IPS-15b (cell line): ENCODE measurements around the gene GKN1.

Experiments
- H3K27me3 ChIP-seq: one replicate; pipeline ENCODE4 v1.6.1; 2013; ENCODE audit warnings: low read length; ENCODE audit not compliant: control insufficient read depth, insufficient read depth
- H3K36me3 ChIP-seq: one replicate; pipeline ENCODE4 v1.6.1; 2013; ENCODE audit warnings: low read length; ENCODE audit not compliant: control insufficient read depth, insufficient read depth
- H3K4me1 ChIP-seq: one replicate; pipeline ENCODE4 v1.6.1; 2013; ENCODE audit warnings: mild to moderate bottlenecking, low read length; ENCODE audit not compliant: control insufficient read depth, insufficient read depth
- H3K4me3 ChIP-seq: one replicate; pipeline ENCODE4 v1.5.1; 2013; ENCODE audit warnings: low read depth, low read length
- H3K9ac ChIP-seq: one replicate; pipeline ENCODE4 v1.6.1; 2013; ENCODE audit warnings: low read depth, mild to moderate bottlenecking, low read length
- H3K9me3 ChIP-seq: one replicate; pipeline ENCODE4 v1.6.1; 2013; ENCODE audit warnings: mild to moderate bottlenecking, low read length; ENCODE audit not compliant: control insufficient read depth, insufficient read depth

Gene GKN1

GRCh38 chr2:68992341-68992740 is 17.9 kb downstream of the GKN1 start:
- no peaks in the 10 kb centered on the region for H3K4me1 ChIP-seq
- H3K27me3 ChIP-seq: no peaks in the 10 kb centered on the region
- H3K36me3 ChIP-seq: no peaks in the 10 kb centered on the region
- H3K9me3 ChIP-seq: no peaks in the 10 kb centered on the region
- H3K9ac ChIP-seq: no peak overlapping the region
- H3K4me3 ChIP-seq: no peak overlapping the region

GRCh38 chr2:68992933-68993332 is 18.5 kb downstream of the GKN1 start:
- Histone ChIP-seq H3K4me3 (no peak overlapping the region), H3K4me1 (no peaks in the 10 kb centered on the region), H3K27me3 (no peaks in the 10 kb centered on the region), H3K9ac (no peak overlapping the region), H3K9me3 (no peaks in the 10 kb centered on the region), H3K36me3 (no peaks in the 10 kb centered on the region)

GRCh38 chr2:68993660-68994059 is 19.2 kb downstream of the GKN1 start:
- Histone ChIP-seq H3K36me3 (no peaks in the 10 kb centered on the region), H3K9ac (no peak overlapping the region), H3K9me3 (no peaks in the 10 kb centered on the region), H3K4me1 (no peaks in the 10 kb centered on the region), H3K4me3 (no peak overlapping the region), H3K27me3 (no peaks in the 10 kb centered on the region)

- H3K9ac ChIP-seq: no peak overlapping the region
- H3K27me3 ChIP-seq: no peaks in the 10 kb centered on the region
- no peak overlapping the region for H3K4me3 ChIP-seq
- H3K9me3 ChIP-seq: no peaks in the 10 kb centered on the region
- H3K4me1 ChIP-seq: no peaks in the 10 kb centered on the region
- H3K36me3 ChIP-seq: no peaks in the 10 kb centered on the region
Observed at GRCh38 chr2:68994864-68995263, 20.4 kb downstream of the GKN1 start.

- Histone ChIP-seq H3K9me3 (no peaks in the 10 kb centered on the region), H3K27me3 (no peaks in the 10 kb centered on the region), H3K4me1 (no peaks in the 10 kb centered on the region), H3K36me3 (no peaks in the 10 kb centered on the region), H3K9ac (no peak overlapping the region), H3K4me3 (no peak overlapping the region)
Observed at GRCh38 chr2:68995916-68996315, 21.5 kb downstream of the GKN1 start.

GRCh38 chr2:68997401-68997800 is 23.0 kb downstream of the GKN1 start:
- Histone ChIP-seq H3K36me3 (no peaks in the 10 kb centered on the region), H3K4me1 (no peaks in the 10 kb centered on the region), H3K4me3 (no peak overlapping the region), H3K27me3 (no peaks in the 10 kb centered on the region), H3K9ac (no peak overlapping the region), H3K9me3 (no peaks in the 10 kb centered on the region)

GRCh38 chr2:69001879-69002278 is 27.4 kb downstream of the GKN1 start:
- Histone ChIP-seq H3K36me3 (no peaks in the 10 kb centered on the region), H3K4me1 (no peaks in the 10 kb centered on the region), H3K4me3 (no peak overlapping the region), H3K9ac (no peak overlapping the region), H3K9me3 (no peaks in the 10 kb centered on the region), H3K27me3 (no peaks in the 10 kb centered on the region)

GRCh38 chr2:69003731-69004130 is 29.3 kb downstream of the GKN1 start:
- Histone ChIP-seq H3K9ac (no peak overlapping the region), H3K27me3 (no peaks in the 10 kb centered on the region), H3K4me1 (no peaks in the 10 kb centered on the region), H3K9me3 (no peaks in the 10 kb centered on the region), H3K4me3 (no peak overlapping the region), H3K36me3 (no peaks in the 10 kb centered on the region)

GRCh38 chr2:69007169-69007568 is 32.7 kb downstream of the GKN1 start:
- no peaks in the 10 kb centered on the region for H3K9me3 ChIP-seq
- H3K4me1 ChIP-seq: no peaks in the 10 kb centered on the region
- H3K27me3 ChIP-seq: peaks cover 14% of the 10 kb centered on the region
- H3K4me3 ChIP-seq: no peak overlapping the region
- no peaks in the 10 kb centered on the region for H3K36me3 ChIP-seq
- no peak overlapping the region for H3K9ac ChIP-seq

- H3K9me3 ChIP-seq: no peaks in the 10 kb centered on the region
- H3K4me3 ChIP-seq: no peak overlapping the region
Observed at GRCh38 chr2:69007603-69008002, 33.2 kb downstream of the GKN1 start.

GRCh38 chr2:69010437-69011194 is 36.2 kb downstream of the GKN1 start:
- no peaks in the 10 kb centered on the region for H3K9me3 ChIP-seq
- no peaks in the 10 kb centered on the region for H3K36me3 ChIP-seq
- peaks cover 25% of the 10 kb centered on the region for H3K27me3 ChIP-seq
- H3K4me3 ChIP-seq: no peak overlapping the region
- no peak overlapping the region for H3K9ac ChIP-seq
- H3K4me1 ChIP-seq: no peaks in the 10 kb centered on the region

More at GRCh38 chr2:69007603-69008002, 33.2 kb downstream of the GKN1 start:
- H3K36me3 ChIP-seq: no peaks in the 10 kb centered on the region
- peaks cover 18% of the 10 kb centered on the region for H3K27me3 ChIP-seq
- no peaks in the 10 kb centered on the region for H3K4me1 ChIP-seq
- no peak overlapping the region for H3K9ac ChIP-seq

GRCh38 chr2:69011611-69012157 is 37.2 kb downstream of the GKN1 start:
- no peaks in the 10 kb centered on the region for H3K4me1 ChIP-seq
- H3K9me3 ChIP-seq: no peaks in the 10 kb centered on the region
- no peak overlapping the region for H3K9ac ChIP-seq
- peaks cover 25% of the 10 kb centered on the region for H3K27me3 ChIP-seq
- no peak overlapping the region for H3K4me3 ChIP-seq
- H3K36me3 ChIP-seq: no peaks in the 10 kb centered on the region
